ENCODE measurements around the gene ST3GAL2.
"Not testable (repeated sequence)": the region's sequence is repeated elsewhere in the genome, so short reads cannot be mapped to it uniquely, and the experiment has no call there.

ST3GAL2 gene

DNA sequence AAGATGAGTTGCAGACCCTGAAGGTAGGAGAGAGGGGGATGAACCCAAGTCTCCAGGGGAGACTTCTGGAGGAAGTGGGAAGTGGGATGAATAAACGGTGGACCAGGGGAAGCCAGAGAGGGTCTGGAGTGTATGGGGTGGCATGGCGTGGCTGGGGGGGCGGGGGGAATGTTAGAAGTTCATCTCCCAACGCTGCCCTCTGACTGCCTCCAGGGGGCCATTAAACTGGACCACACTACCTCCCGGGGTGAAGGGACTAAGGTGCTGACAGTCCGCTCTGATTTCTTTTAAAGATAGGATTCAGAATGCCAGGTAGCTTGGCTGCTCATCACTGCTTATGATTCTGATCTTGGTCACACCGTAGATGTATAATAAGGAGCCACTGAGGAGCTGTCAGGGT, 21.2 kb downstream of the ST3GAL2 start:
- no peak for DNase-seq (ENCODE audit: low spot score)

DNA sequence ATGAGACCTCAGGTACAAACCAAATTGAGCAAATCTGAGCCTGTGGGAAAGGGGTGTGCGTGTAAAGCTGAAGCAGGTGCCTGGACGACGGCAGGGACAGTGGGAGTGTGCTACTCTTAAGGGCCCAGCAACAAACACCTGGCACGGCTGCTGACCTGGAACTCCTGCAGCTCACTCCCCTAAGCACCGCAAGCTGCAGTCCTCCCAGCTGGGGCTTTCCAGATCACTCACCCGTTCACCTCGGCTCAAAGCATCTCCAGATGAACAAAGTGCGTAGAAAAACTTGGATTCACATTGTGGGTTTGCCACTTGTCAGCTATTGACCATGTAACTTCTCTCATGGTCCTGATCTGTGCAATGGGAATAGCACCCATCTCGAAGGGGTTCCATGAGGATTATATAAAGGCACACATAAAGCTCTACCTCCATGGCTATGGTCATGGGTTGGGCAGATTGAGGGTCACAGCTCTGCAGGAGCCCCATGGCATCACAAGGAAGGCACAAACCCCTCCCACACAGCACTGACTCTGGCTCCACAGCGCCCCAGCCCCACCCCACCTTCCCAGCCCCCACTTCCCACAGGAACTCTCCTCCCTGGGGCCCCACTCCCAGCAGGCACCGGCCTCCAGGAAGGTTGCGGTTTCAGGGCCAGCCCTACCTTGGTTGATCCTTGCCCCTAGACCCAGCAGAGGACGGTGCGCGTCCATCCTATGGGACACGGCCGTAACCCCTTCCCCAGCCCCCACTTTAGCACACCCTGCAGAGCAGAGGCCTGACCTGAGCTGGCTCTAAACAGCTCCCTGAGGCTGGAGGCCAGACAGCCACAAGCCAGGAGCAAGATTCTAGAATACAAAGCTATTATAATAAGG, 21.9 kb downstream of the ST3GAL2 start:
- no peak for DNase-seq (ENCODE audit: low spot score)

DNA sequence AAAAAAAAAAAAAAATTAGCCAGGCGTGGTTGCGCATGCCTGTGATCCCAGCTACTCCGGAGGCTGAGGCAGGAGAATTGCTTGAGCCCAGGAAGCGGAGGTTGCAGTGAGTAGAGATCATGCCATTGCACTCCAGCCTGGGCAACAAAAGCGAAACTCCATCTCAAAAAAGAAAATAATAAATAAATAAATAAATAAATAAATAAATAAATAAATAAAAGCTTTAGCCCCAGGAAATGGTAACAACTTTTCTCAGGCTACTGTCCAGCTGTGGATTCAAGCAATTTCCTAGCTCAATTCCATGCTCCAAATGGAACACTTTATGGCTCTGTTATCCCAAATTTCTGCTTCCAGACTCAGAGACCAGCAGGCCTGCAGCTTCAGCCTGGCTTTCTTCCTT, 25.3 kb downstream of the ST3GAL2 start:
- DNase-seq (ENCODE audit: low spot score) = not testable (repeated sequence)

DNA sequence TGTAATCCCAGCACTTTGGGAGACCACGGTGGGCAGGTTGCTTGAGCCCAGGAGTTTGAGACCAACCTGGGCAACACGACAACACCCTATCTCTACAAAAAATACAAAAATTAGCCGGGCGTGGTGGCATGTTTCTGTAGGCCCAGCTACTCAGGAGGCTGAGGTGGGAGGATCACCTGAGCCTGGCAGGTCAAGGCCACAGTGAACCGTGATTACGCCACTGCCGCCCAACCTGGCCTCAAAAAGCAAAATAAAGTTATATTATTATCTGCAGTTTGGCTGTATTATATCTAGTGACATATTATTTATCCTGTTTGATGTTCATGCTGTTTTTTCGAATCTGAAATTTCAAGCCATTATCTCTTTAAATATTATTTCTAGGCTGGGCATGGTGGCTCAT, 26.5 kb downstream of the ST3GAL2 start:
- DNase-seq (ENCODE audit: low spot score) = no peak

DNA sequence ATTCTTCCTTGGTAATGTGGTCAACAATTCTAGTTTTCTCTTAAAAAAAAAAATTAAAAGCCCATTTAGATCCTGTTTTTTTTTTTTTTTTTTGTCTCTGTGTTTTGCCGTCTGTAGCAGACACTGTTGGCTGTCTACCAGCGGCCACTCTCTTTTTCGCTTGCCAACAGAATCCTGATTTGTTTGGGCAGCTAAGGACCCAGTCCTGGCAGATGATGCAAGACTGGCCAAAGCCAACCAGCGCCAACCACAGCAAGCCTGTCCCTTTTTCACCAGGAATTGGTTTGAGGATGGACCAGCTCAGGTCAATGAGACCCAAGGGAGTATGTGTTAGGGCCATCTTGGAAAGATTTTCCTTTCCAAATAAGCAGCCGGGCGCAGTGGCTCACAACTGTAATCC, 28.2 kb downstream of the ST3GAL2 start:
- DNase-seq (ENCODE audit: low spot score) = no peak

DNA sequence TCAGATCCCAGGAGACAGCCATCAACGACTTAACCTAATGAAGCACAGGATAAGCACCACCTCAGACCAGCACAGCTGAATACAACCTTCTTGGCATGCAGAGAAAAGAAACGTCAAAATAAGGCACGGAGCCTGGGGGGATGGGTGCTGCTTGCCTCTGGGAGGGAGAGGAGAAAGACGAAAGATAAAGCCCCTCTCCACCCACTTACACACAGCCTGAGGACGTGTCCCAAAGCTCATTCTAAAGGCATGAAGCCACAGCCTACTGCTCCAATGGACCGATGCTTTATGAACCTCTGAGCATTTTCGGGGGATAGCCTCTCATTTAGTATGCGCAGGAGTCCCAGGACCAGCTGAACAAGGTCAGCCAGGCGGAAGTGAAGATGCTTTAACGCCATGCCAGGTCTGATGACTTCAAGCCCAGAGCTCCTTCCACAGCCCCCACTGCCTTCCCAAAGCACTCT, 31.1 kb downstream of the ST3GAL2 start:
- DNase-seq (ENCODE audit: low spot score) = no peak

DNA sequence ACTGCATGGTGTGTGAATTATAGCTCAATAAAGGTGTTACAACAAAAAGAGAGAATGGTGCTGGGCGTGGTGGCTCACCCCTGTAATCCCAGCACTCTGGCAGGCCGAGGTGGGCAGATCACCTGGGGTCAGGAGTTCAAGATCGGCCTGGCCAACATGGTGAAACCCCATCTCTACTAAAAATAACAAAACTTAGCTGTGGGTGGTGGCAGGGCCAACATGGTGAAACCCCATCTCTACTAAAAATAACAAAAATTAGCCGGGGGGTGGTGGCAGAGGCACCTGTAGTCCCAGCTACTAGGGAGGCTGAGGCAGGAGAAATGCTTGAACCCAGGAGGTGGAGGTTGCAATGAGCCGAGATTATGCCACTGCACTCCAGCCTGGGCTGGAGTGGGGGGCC, 32.8 kb downstream of the ST3GAL2 start:
- DNase-seq (ENCODE audit: low spot score) = not testable (repeated sequence)

DNA sequence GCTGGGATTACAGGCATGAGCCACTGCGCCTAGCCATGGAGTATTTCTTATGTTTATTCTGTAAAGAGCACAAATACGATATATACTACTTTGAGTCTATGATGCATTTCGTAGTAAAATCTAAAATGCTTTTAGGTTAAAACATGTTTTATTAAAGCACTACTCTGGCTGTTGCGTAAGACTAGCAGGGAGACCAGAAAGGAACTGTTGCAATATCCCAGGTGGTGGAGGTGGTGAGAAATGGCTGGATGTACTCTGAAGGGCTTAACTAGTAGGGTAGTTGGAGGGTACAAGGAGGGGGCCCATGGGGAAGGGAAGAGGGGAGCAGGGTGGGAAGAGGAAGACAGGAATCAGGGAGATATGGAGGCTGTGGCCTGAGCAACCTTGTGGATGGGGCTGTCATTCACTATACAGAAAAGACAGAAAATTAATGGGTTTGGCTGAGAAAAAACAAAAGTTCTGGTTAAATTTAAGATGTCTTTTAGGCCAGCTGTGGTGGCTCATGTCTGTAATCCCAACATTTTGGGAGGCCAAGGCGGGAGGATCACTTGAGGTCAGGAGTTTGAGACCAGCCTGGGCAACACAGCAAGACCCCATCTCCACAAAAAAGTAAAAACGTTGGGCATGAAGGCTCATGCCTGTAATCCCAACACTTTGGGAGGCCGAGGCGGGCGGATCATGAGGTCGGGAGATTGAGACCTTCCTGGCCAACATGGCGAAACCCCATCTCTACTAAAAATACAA, 35.8 kb downstream of the ST3GAL2 start:
- DNase-seq (ENCODE audit: low spot score) = peak; percentile 38

DNA sequence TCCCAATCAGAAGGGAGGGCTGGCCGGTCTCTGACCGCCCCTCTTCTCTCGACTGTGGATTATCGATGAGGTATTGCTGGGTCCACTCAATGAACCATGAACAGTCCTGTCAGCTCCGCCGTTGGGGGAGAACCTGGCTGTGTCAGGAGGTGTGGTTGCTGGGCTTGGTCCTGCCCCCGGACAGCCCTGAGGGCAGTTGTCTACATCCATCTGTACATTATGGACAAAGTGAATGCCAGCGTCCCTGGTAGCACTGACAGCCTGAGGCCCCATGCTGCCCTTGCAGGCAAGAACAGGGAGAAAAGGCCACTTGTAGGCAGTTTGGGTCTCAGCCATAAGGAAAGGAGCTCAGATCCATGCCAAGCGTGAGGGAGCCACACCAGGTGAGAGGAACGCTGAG, 38.9 kb downstream of the ST3GAL2 start:
- DNase-seq (ENCODE audit: low spot score) = no peak

DNA sequence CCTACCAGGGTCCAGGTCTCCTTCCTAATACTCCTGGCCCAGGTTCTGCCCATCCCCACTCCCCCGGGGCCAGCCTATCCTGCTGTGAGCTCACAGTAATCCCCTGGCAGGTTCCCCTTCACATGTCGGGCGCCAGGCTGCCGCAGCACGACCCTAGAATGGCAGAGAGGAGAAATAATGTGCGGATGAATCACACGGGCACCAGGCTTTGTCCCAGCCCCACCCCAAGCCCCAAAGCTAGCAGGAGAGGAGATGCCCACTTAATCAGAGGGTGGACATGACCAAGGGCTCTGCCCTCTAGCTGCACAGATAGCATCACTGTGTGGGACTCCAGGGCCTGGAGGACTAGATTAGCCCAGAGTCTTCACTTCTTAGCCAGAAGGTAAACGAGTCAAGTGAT, 39.5 kb downstream of the ST3GAL2 start:
- no peak for DNase-seq (ENCODE audit: low spot score)

DNA sequence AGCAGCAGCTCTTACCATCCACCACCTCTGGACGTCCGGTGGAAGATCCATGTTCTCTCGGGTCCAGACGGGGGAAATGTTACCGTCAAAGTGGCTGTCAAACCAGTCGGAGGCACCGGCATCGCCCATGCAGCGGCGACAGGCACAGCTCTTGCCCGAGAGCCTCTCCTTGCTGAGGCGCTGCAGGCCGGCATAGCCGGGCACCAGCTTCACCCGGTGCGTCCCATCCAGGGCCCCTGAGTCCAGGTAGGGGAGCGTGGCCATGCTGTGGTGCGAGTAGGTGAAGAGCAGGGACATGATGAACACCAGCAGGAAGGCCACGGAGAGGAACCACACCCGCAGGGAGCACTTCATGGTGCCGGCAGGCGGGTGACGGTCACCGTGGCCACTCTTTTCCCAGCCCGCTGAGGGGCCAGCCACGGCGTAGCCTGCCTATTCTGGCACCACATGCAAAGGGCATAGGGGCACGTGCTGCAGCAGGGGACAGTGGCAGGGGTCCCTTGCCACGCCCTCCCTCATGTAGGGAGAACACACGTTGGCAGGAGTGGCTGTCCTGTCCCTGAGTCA, 40.6 kb downstream of the ST3GAL2 start:
- no peak for DNase-seq (ENCODE audit: low spot score)

DNA sequence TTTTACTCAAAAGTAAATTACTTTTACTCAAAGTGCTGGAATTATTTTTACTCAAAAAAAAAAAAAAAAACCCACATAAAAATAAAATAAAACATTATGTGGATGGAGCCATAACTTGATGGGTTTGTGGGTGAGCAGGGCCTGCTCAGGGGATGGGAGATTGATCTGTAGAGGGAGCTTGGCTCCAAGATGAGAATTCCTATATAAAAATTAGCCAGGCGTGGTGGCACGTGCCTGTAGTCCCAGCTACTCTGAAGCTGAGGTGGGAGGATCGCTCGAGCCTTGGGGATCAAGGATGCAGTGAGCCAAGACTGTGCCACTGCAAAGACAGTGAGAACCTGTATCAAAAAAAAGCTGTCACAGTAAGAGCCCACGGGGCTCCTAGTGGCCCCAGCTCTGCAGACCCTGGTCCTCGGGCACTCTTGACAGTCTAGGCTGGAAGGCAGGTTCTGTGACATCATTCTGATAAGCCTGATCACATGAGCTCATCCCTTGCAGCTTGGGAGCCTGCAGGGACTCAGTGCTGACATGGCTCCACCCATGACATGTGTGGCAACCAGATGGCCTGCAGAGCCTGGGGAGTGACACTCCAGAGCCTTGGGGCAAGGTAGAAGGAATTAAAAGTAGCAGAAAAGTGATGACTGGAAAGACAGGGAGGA, 42.5 kb downstream of the ST3GAL2 start:
- no peak for DNase-seq (ENCODE audit: low spot score)

DNA sequence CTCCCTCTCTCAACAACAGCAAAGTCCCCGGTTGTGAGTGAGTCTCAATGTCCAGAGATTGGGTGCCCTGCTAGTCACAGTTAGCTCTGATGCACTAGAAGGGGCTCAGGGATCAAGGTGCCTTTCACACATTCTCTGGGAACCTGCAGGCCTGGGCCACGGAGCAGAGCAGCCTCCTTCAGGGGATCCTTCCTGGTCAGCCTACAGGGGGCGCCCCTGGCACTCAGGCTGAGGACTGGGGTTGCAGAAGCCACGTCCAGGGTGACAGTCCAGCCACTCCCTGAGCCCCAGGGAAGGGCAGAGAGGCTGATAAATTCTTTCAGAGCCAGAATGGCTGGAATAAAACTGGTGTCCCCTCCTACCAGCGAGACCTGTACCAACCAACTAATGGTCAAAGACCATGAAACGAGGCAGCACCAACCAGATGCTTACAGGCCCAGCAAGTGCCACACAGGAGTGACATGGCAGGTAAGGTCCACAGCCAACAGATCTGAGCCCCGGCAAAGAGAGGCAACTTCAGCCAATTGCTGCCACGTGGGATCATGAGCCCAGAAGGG, 43.5 kb downstream of the ST3GAL2 start:
- DNase-seq (ENCODE audit: low spot score) = peak; percentile 62

DNA sequence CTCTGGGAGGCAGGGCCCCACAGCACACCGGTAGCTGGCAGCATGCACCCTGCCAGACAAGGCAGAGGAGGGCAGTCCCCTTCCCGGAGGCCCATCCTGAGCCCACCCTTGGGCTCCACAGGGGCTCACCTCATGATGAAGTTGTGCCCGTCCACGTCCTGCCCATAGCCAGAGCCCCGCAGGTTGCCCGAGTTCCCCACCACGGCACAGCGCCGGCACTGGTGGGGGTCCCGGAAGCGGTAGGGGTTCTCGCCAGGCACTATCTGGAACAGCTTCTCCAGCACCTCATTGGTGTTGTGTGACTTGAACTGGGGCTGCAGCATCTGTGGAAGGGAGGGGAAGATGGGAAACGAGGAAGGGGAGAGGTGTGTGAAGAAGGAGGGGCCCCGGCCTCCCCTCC, 44.0 kb downstream of the ST3GAL2 start:
- DNase-seq (ENCODE audit: low spot score) = no peak

DNA sequence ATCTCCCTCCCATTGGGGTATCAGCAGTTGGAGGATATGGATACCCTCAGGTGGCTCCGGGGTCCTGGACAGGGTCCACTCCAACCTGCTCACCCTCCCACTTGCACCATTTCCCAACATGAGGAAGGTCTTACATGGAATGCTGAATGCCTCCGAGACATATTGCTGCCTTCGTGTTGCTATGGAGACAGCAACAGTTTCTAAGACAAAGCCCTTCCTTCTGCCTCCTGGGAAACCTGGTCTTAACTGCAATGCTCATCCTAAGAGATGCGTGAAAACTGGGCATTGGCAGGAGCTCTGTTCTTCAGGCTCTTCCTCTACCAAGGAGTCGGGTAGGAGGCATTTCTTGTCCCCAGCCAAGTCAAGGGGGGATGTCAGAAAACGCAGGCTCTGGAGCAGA, 45.2 kb downstream of the ST3GAL2 start:
- no peak for DNase-seq (ENCODE audit: low spot score)

DNA sequence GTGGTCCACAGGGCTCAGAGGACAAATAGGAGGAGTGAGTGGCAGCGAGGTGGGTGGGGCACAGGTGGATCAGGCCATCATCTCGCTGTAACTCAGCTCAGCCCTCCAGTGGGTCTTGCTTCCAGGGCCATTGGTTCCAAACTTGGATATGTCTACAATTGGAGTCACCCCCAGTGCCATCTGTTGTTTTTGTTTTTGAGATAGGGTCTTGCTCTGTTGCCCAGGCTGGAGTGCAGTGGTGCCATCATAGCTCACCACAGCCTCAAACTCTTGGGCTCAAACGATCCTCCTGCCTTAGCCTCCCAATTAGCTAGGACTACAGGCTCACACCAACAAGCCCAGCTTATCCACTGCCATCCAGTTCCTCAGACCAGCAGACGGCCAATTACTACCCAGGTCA, 46.3 kb downstream of the ST3GAL2 start:
- no peak for DNase-seq (ENCODE audit: low spot score)

DNA sequence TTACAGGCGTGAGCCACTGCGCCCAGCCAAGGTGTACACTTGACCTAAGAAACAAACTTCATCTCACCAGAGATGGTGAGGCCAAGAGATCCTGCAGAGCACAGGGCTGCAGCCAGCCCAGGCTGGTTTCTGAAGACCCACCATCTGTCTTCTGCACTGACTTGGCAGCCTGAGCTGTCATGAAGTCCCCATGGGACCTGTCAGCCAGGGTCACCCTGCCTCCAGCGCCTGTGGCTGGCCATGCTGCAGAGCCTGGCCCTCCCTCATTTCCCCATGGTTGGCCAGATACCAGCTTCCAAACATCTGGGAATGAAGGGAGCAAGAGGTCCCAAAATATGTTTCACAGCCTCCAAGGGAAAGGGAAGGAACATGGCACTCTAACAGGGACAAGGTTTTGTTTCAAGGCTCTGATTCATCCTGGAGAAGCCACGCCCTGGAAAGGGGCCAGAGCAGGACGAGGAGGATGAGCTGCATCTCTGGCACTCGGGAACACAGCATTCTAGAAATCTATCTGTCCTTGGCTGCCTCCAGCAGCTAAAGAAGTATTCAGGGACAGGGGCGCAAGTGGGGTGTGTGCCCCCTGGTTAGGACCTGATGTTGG, 46.9 kb downstream of the ST3GAL2 start:
- DNase-seq (ENCODE audit: low spot score) = peak; percentile 91

DNA sequence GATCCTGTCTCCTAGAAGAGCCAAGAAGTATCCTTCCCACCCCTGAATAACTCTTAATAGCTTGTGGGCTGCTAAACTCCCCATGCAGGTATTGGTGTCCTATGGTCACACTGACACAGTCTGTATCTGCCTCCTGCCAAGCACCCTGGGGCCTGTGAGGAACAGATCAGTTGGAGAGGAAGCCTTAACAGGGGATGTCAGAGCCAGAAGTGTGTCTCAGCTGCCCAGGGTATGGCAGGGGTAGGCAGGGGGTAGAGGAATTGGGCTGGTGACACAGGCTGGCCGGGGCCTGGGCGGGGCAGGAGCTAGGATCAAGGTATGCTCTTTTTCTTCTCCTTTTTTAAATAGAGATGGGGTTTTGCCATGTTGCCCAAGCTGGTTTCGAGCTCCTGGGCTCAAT, 47.5 kb downstream of the ST3GAL2 start:
- no peak for DNase-seq (ENCODE audit: low spot score)

DNA sequence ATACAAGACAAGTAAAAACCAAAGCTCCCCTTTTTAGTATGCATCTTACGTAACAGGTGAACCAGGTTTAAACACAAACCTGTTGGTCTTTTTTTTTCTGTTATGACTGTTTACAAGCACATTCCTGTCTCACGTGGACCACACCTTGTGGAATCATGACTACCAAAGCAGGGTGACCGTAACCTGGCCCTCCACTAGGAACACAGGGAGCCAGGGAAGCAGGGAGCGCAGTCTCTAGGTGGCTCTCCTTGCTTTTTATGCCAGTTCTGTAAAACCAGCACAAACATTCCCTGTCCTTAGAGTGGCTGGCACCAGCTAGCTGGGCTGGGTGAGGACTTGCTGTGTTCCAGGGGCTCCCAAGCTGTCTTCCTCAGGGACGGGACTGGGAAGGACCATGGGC, 48.1 kb downstream of the ST3GAL2 start:
- DNase-seq (ENCODE audit: low spot score) = no peak

DNA sequence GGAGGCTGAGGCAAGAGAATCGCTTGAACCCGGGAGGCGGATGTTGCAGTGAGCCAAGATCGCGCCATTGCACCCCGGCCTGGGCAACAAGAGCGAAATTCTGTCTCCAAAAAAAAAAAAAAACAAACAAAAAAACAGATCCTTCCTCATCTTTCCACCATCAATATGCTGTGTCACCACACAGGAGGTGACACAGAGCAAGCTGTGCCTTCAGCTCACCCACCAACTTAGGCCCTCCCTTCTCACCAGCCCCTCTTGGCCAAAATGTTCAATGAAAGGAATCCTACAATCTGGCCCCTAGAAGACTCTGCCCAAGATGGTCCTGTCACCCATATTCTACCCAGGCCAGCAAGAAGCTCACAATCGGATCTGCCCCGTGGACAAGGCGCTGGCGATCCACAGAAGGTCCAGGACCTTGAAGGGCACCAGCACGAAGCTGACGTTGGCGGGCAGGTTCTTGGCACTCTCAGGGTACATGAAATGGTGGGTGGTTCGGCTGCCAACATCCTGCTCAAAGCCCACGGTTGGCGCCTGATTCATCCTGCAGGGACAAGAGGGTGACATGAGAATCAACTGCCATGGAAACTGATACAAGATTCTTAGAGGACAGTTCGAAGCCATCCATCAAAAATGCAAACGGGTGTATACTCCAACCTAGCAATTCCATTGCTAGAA, 50.8 kb downstream of the ST3GAL2 start:
- no peak for DNase-seq (ENCODE audit: low spot score)

DNA sequence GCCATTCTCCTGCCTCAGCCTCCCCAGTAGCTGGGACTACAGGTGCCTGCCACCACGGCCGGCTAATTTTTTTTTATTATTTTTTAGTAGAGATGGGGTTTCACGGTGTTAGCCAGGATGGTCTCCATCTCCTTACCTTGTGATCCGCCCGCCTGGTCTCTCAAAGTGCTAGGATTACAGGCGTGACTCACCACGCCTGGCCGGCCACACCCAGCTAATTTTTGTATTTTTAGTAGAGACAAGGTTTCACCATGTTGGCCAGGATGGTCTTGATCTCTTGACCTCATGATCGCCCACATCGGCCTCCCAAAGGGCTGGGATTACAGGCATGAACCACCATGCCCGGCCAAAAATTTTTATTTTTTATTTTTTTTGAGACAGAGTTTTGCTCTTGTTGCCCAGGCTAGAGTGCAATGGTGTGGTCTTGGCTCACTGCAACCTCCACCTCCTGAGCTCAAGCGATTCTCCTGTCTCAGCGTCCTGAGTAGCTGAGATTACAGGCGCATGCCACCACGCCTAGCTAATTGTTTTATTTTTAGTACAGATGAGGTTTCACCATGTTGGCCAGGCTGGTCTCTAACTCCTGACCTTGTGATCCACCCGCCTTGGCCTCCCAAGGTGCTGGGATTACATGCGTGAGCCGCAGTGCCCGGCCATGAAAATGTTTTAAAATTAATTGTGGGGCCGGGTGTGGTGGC, 52.5 kb downstream of the ST3GAL2 start:
- not testable (repeated sequence) for DNase-seq (ENCODE audit: low spot score)

Measured in GM03348 (cell line).